CD4-positive, alpha-beta T cell (primary cell): ENCODE results near the gene ALDH1A2. TPM values are rescaled to one million over a fixed set of nuclear protein-coding genes. Genes with fewer than 3 reads are reported as not detected.

Source experiments
- ATAC-seq: fragments of 200-7000 bp; cut with Tn5 transposase; one replicate; pipeline ENCODE4 v1.10.0; 2022; ENCODE audit warnings: mild to moderate bottlenecking; ENCODE audit not compliant: poor library complexity
- CTCF ChIA-PET: fragments of 350-600 bp; sonication (Branson Sonifier 250); formaldehyde crosslinking; loops from one replicate; lab custom pipeline; 2021; ENCODE audit warnings: antibody characterized with exemption, inconsistent platforms; lab: Charles Lee
- POLR2A ChIA-PET: fragments of 350-600 bp; sonication (Branson Sonifier 250); formaldehyde crosslinking; loops from one replicate; lab custom pipeline; 2021; ENCODE audit warnings: antibody characterized with exemption, inconsistent platforms; lab: Charles Lee
- DNase-seq, 14 experiments: peaks; one replicate each; pipeline ENCODE4 v3.0.0-alpha.2; 2013 to 2020; ENCODE audit warnings: mixed read lengths in 2 of 14
- H3K27ac ChIP-seq, 2 donors: one replicate each; pipeline versions ENCODE4 v1.5.1 to v1.7.0; 2013; ENCODE audit warnings: low read length in 2 of 2, low read depth in 1 of 2, mild to moderate bottlenecking in 1 of 2
- H3K27me3 ChIP-seq, 2 experiments: 1 replicate in 1 of 2; 2 replicates in 1 of 2; pipeline versions ENCODE4 v1.6.1 to v1.7.0; 2013; ENCODE audit warnings: low read length in 2 of 2, control low read depth in 1 of 2, mild to moderate bottlenecking in 1 of 2, moderate library complexity in 1 of 2; ENCODE audit not compliant: insufficient read depth in 2 of 2, control insufficient read depth in 1 of 2
- H3K36me3 ChIP-seq: one replicate; pipeline ENCODE4 v1.6.1; 2013; ENCODE audit warnings: low read length, control low read depth; ENCODE audit not compliant: insufficient read depth
- H3K4me1 ChIP-seq: one replicate; pipeline ENCODE4 v1.6.1; 2013; ENCODE audit warnings: low read length, control low read depth; ENCODE audit not compliant: insufficient read depth
- H3K4me3 ChIP-seq: one replicate; pipeline ENCODE4 v1.5.1; 2013; ENCODE audit warnings: mild to moderate bottlenecking, low read length, moderate library complexity
- H3K9me3 ChIP-seq, 2 experiments: 1 replicate in 1 of 2; 2 replicates in 1 of 2; pipeline versions ENCODE4 v1.6.1 to v1.7.0; 2013; ENCODE audit warnings: low read length in 2 of 2, mild to moderate bottlenecking in 2 of 2, control low read depth in 1 of 2, moderate library complexity in 1 of 2; ENCODE audit not compliant: control insufficient read depth in 1 of 2, insufficient read depth in 1 of 2
- H3K27ac Mint-ChIP-seq: one replicate; pipeline ENCODE4 v1.8.0; 2020; ENCODE audit warnings: mixed read lengths
- H3K27me3 Mint-ChIP-seq: one replicate; pipeline ENCODE4 v1.8.0; 2021; ENCODE audit warnings: mixed read lengths
- H3K36me3 Mint-ChIP-seq: one replicate; pipeline ENCODE4 v1.8.0; 2021; ENCODE audit warnings: low read depth, mixed read lengths
- H3K4me1 Mint-ChIP-seq: one replicate; pipeline ENCODE4 v1.8.0; 2021; ENCODE audit warnings: low read depth, mixed read lengths
- H3K4me3 Mint-ChIP-seq: one replicate; pipeline ENCODE4 v1.8.0; 2020; ENCODE audit warnings: mild to moderate bottlenecking, mixed read lengths
- H3K9me3 Mint-ChIP-seq: one replicate; pipeline ENCODE4 v1.8.0; 2020; ENCODE audit warnings: mixed read lengths
- intact Hi-C, 2 experiments: fragments of 100-400 bp; cut with DNase I in 1 of 2; cut with micrococcal nuclease in 1 of 2; formaldehyde crosslinking; loops; one replicate each; pipeline versions ENCODE4 v1.15.1 to v1.9.0; 2023 to 2025; cut with DNase I, micrococcal nuclease
- total RNA-seq, 174 experiments: library from RNA in 2 of 174; stranded (reverse) in 2 of 174; gene quantifications; one replicate each; pipeline ENCODE4 v1.2.3 and lab custom pipeline; 2021 to 2026
- TF ChIP-seq, protein P1 (sequence below): fragments of 200-600 bp; IDR thresholded peaks from one replicate; pipeline ENCODE4 v1.8.0; 2022; ENCODE audit warnings: antibody characterized with exemption, mild to moderate bottlenecking

Gene ALDH1A2
- total RNA-seq, 2 experiments from 2014 or later = not detected

DNA sequence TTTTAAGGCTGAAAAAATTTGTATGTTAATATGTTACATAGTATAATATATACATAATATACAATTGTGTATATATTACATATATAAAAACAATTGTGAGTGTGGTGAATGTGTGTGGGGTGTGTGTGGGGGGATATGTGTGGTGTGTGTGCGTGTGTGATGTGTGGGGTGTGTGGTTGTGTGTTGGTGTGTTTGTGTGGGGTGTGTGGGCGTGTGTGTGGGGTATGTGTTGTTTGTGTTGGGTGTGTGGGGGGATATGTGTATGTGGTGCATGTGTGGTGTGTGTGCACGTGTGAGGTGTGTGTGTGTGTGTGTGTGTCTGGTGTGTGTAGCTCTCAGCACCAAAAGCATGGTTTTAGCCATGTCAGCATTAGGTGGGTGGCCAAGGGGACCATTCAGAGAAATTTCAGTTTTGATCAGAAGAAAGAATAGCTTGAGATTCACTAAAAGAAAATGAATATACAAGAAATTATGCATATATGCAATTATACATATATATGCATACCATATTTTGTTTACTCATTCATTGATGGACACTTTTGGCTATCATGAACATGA lies 118.9 kb downstream of the ALDH1A2 start:
- Histone ChIP-seq H3K27ac (no peak overlapping the region), H3K4me3 (no peak overlapping the region), H3K27me3 (peaks cover 9 to 38% of the 10 kb centered on the region in 2 experiments), H3K4me1 (no peaks in the 10 kb centered on the region), H3K36me3 (no peaks in the 10 kb centered on the region), H3K9me3 (no peaks in the 10 kb centered on the region)
- TF ChIP-seq, protein P1, sequence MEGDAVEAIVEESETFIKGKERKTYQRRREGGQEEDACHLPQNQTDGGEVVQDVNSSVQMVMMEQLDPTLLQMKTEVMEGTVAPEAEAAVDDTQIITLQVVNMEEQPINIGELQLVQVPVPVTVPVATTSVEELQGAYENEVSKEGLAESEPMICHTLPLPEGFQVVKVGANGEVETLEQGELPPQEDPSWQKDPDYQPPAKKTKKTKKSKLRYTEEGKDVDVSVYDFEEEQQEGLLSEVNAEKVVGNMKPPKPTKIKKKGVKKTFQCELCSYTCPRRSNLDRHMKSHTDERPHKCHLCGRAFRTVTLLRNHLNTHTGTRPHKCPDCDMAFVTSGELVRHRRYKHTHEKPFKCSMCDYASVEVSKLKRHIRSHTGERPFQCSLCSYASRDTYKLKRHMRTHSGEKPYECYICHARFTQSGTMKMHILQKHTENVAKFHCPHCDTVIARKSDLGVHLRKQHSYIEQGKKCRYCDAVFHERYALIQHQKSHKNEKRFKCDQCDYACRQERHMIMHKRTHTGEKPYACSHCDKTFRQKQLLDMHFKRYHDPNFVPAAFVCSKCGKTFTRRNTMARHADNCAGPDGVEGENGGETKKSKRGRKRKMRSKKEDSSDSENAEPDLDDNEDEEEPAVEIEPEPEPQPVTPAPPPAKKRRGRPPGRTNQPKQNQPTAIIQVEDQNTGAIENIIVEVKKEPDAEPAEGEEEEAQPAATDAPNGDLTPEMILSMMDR = no peak
- Mint-ChIP-seq H3K9me3 (no peaks in the 10 kb centered on the region), H3K27ac (no peak overlapping the region), H3K4me3 (no peak overlapping the region), H3K27me3 (peaks cover 31% of the 10 kb centered on the region), H3K36me3 (no peaks in the 10 kb centered on the region), H3K4me1 (no peaks in the 10 kb centered on the region)
- ChIA-PET POLR2A (no interaction called here), CTCF (no interaction called here)
- ATAC-seq (no peak), DNase-seq (no peak)
- intact Hi-C loops = no loop called here

DNA sequence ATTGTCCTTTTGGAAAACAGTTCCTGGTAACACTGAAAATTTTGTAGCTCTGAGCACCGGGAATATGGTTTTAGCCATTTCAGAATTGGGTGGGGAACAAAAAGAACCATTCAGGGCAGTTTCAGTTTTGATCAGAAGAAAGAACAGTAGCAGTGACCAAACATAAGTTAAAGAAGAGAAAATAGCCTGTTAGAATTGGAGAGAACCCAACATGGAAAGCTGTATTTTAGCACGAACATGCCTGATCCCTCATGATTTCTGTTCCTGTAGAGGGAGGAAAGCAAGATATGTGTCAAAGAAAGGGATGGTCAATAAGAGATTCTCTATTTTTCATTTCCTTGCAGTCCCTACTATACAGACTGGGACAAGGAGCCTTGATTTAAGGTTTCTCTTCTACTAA lies 119.9 kb downstream of the ALDH1A2 start:
- H3K4me3 ChIP-seq = no peak overlapping the region
- ATAC-seq (no peak), DNase-seq (no peak)
- ChIA-PET POLR2A (no interaction called here), CTCF (no interaction called here)
- no peaks in the 10 kb centered on the region for H3K36me3 ChIP-seq
- H3K27ac ChIP-seq = no peak overlapping the region
- Mint-ChIP-seq H3K36me3 (no peaks in the 10 kb centered on the region), H3K4me1 (no peaks in the 10 kb centered on the region), H3K9me3 (no peaks in the 10 kb centered on the region), H3K27me3 (peaks cover 38% of the 10 kb centered on the region), H3K27ac (no peak overlapping the region), H3K4me3 (no peak overlapping the region)
- H3K27me3 ChIP-seq = peaks cover 10 to 42% of the 10 kb centered on the region in 2 experiments
- H3K9me3 ChIP-seq = no peaks in the 10 kb centered on the region
- TF ChIP-seq, protein P1 = no peak
- no peaks in the 10 kb centered on the region for H3K4me1 ChIP-seq
- intact Hi-C loops = no loop called here

DNA sequence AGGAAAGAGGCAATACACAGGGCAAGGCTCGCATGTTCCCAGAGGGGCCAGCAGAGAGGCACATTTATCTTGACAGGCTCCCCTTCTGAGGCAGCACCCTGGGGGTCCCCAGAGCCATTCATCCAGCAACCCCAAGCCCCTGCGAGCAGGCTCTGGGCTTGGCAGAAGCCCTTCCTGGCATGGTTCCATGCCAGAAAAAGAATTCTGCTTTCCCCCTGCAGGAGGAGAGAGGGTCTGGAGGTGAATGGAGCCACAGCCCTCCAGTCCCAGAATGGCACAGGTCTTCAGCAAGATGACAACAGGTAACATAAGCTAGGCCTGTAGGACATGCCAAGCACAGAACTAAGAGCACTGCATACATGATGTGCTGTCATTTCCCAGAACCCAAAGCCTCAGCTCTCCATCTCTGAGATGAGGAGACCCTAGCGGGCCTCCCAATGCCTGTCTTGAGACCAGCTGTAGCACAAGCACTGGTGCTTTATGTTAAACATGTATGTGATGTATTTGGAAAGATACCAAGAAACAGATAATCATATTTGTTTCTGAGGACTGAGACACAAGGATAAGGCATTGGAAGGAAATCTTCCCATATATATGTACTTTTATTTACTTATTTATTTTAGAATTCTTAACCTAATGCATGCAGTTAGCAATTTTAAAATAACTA lies 121.6 kb downstream of the ALDH1A2 start:
- Mint-ChIP-seq H3K36me3 (no peaks in the 10 kb centered on the region), H3K27ac (no peak overlapping the region), H3K9me3 (no peaks in the 10 kb centered on the region), H3K4me1 (no peaks in the 10 kb centered on the region), H3K4me3 (no peak overlapping the region), H3K27me3 (peaks cover 52% of the 10 kb centered on the region)
- peaks cover 19 to 50% of the 10 kb centered on the region in 2 experiments for H3K27me3 ChIP-seq
- no peaks in the 10 kb centered on the region for H3K36me3 ChIP-seq
- H3K27ac ChIP-seq = no peak overlapping the region
- ATAC-seq (no peak), DNase-seq (no peak)
- TF ChIP-seq, protein P1 = no peak
- H3K4me1 ChIP-seq = no peaks in the 10 kb centered on the region
- no peak overlapping the region for H3K4me3 ChIP-seq
- intact Hi-C loops = no loop called here
- POLR2A ChIA-PET = no interaction called here
- H3K9me3 ChIP-seq = no peaks in the 10 kb centered on the region
- CTCF ChIA-PET = no interaction called here
